ENCODE data around the gene PIK3CA.

The PIK3CA gene

DNA sequence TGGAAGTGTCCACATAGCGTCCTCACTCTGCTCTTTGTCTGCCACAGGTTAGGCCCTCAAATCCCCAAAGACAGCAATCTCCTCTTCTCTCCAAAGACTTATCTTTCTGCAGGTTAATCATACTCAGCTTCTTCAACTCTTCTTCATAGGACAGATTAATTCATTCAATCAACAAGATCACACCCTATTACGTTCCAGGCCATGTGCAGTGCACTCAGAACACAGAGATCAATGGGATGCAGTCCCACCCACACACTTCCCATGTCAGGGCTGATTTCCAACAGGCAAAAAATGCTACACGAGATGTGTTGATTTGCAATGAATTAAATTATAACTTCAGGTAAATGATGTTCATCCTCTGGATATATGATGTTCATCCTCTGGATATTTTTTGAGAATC lies 141.1 kb downstream of the PIK3CA start:
- no peak for DNase-seq (ENCODE audit: extremely low read depth, low read depth)
- TF ChIP-seq, protein P1, sequence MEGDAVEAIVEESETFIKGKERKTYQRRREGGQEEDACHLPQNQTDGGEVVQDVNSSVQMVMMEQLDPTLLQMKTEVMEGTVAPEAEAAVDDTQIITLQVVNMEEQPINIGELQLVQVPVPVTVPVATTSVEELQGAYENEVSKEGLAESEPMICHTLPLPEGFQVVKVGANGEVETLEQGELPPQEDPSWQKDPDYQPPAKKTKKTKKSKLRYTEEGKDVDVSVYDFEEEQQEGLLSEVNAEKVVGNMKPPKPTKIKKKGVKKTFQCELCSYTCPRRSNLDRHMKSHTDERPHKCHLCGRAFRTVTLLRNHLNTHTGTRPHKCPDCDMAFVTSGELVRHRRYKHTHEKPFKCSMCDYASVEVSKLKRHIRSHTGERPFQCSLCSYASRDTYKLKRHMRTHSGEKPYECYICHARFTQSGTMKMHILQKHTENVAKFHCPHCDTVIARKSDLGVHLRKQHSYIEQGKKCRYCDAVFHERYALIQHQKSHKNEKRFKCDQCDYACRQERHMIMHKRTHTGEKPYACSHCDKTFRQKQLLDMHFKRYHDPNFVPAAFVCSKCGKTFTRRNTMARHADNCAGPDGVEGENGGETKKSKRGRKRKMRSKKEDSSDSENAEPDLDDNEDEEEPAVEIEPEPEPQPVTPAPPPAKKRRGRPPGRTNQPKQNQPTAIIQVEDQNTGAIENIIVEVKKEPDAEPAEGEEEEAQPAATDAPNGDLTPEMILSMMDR (IDR thresholded peaks at IDR 0.05; ENCODE audit: low read depth, low read length), result no peak

Data from AG09319 (cell line).